GM12892 (cell line): ENCODE data around the gene SLC35A4.
"Not testable (repeated sequence)": the region's sequence is repeated elsewhere in the genome, so short reads cannot be mapped to it uniquely, and the experiment has no call there.

Experiments used
- DNase-seq: peaks from one replicate; pipeline ENCODE4 v3.0.0; 2011; ENCODE audit not compliant: insufficient read length
- FAIRE-seq: peaks from 2 replicates; lab custom pipeline; 2011; peaks lifted over from hg19 to GRCh38; lab: Jason Lieb, UNC
- POLR2A ChIP-seq: IDR thresholded peaks from 2 replicates; pipeline ENCODE4 v1.6.1; 2011; ENCODE audit warnings: low read depth, low read length, control low read depth
- POLR2AphosphoS5 ChIP-seq: IDR thresholded peaks from 2 replicates; pipeline ENCODE4 v1.6.1; 2011; ENCODE audit warnings: low read depth, low read length, control low read depth
- TAF1 ChIP-seq: IDR thresholded peaks from 2 replicates; pipeline ENCODE4 v1.6.1; 2011; ENCODE audit warnings: low read depth, mild to moderate bottlenecking, control low read depth, low read length, borderline replicate concordance

Gene SLC35A4

GRCh38 chr5:140594169-140594568 lies 29.5 kb downstream of the SLC35A4 start:
- DNase-seq, result no peak
- FAIRE-seq, result no peak
- TF ChIP-seq POLR2AphosphoS5, result no peak
- no peak for TF ChIP-seq POLR2A
- no peak for TF ChIP-seq TAF1

DNA sequence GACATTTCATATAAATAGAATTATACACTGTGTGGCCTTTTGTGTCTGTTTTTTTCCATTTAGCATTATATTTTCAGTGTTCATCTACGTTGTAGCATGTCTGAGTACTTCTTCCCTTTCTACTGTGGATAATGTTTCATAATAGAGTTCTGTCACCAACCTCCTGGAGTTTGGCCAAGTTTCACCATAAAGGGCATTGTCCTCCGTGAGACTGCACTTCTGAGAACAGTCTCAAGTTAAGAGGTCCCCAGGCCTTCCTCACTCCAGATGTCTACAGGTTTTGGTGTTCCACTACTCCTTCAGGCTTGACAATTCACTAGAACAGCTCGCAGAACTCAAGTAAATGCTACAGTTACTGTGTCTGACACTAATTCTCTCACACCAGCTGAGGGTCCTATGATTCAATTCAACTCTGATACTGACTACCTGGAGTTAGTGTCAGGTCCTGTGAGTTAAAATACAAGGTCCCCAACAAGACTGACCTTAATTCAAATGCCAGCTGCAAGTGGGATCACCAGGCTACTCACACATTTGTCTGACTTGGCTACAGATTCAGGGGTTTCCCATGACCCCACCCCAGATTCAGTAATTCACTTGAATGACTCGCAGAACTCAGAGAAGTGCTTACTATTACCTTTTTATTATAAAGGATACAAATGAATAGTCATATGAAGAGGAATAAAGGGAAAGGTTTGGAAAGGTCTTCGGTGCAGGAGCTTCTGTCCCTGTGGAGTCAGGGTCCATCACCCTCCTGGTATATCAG lies 31.1 kb downstream of the SLC35A4 start:
- DNase-seq (no peak), FAIRE-seq (no peak)
- TF ChIP-seq POLR2A, result no peak

- TF ChIP-seq POLR2A (no peak), TAF1 (no peak), POLR2AphosphoS5 (no peak)
- DNase-seq (no peak), FAIRE-seq (no peak)
Observed at GRCh38 chr5:140596321-140596741, 31.7 kb downstream of the SLC35A4 start.

DNA sequence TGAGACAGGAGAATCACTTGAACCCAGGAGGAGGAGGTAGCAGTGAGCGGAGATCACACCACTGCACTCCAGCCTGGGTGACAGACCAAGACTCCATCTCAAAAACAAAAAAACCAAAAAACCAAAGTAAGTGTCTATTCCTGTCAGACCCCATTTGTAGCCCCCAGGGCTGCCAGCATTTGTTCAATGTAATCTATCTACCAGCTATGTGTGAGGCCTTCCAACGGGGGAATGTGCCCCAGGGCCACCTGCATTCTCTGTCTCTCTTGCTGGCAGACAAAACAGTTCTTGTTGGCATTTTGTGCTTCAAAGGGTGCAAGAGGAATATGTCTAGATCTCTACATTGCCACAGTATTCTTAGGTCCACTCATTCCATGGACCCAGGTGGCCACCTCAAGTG lies 34.2 kb downstream of the SLC35A4 start:
- FAIRE-seq (no peak), DNase-seq (no peak)
- TF ChIP-seq TAF1, result no peak
- no peak for TF ChIP-seq POLR2AphosphoS5
- TF ChIP-seq POLR2A, result no peak

DNA sequence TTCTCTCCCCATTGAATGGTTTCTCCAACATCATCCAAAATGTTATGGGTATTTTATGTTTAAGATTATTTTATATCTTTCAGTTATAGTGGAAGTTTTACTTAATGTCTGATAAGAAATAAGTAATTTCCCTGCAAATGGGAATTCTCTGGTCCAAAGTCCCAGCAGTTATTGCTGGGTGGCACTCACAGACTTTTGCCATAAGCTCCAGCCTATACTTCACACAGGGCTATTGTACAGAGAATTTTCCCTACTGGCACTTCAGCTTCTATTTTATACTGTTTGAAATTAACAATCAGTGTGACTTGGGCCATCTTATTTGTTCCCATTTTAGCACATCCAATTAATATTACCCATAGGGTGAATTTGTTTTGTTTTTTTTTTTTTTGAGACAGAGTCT lies 35.5 kb downstream of the SLC35A4 start:
- TF ChIP-seq POLR2AphosphoS5 (no peak), TAF1 (no peak), POLR2A (no peak)
- DNase-seq (no peak), FAIRE-seq (no peak)

GRCh38 chr5:140602147-140602546 lies 37.5 kb downstream of the SLC35A4 start:
- TF ChIP-seq POLR2AphosphoS5 (no peak), TAF1 (no peak), POLR2A (no peak)
- no peak for DNase-seq
- no peak for FAIRE-seq

DNA sequence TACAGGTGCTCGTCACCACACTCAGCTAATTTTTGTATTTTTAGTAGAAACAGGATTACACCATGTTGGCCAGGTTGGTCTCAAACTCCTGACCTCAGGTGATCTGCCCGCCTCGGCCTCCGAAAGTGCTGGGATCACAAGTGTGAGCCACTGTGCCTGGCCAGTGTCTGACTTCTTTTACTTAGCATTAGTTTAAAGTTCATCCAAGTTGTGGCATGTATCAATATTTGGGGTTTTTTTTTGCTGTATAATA lies 38.7 kb downstream of the SLC35A4 start:
- not testable (repeated sequence) for FAIRE-seq

DNA sequence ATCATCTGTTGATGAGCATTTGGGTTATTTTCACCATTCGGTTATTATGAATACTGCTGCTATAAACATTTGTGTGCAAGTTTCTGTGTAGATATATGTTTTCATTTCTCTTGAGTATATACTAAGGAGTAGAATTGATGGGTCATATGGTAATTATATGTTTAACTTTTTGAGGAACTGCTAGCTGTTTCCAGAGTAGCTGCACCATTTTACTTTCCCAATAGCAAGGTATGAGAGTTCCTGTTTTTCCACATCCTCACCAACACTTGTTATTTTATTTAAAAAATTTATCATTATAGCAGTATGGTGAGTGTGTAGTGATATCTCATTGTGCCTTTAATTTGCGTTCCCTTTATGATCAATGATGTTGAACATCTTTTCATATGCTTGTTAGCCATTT lies 39.1 kb downstream of the SLC35A4 start:
- DNase-seq (no peak), FAIRE-seq (no peak)
- no peak for TF ChIP-seq POLR2AphosphoS5
- TF ChIP-seq POLR2A, result no peak
- no peak for TF ChIP-seq TAF1

More for the DNA sequence above, 38.7 kb downstream of the SLC35A4 start:
- DNase-seq, result not testable (repeated sequence)

- TF ChIP-seq POLR2A (no peak), TAF1 (no peak), POLR2AphosphoS5 (no peak)
- DNase-seq (no peak), FAIRE-seq (no peak)
Observed at GRCh38 chr5:140605879-140606278, 41.3 kb downstream of the SLC35A4 start.

GRCh38 chr5:140607031-140607430 lies 42.4 kb downstream of the SLC35A4 start:
- TF ChIP-seq POLR2AphosphoS5 (no peak), TAF1 (no peak), POLR2A (no peak)
- no peak for DNase-seq
- FAIRE-seq, result no peak

GRCh38 chr5:140608722-140609121 lies 44.1 kb downstream of the SLC35A4 start:
- TF ChIP-seq TAF1, result no peak
- no peak for TF ChIP-seq POLR2A
- no peak for TF ChIP-seq POLR2AphosphoS5
- FAIRE-seq, result no peak
- DNase-seq, result no peak

DNA sequence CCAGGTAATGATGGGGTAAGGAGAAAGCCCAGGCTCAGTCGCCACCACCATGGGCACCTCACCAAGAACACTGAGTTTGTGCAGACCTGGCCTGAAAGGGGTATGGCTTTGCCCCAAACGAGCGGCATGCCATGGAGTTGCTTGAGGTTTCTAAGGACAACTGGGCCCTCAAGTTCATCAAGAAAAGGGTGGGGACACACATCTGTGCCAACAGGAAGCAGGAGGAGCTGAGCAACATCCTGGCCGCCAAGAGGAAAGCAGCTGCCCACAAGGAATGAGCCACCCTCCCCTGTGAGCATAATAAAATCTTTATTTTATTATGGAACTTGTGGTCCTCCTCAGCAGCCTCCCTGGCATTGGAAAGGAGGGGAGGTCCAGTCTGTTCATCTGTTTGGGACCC lies 44.5 kb downstream of the SLC35A4 start:
- no peak for DNase-seq
- FAIRE-seq, result no peak
- TF ChIP-seq TAF1 (no peak), POLR2AphosphoS5 (no peak), POLR2A (no peak)
